Ascending aorta (tissue), 2 donors: Measurements from ENCODE around the gene DGCR2. TPM values are rescaled to one million over a fixed set of nuclear protein-coding genes. Genes with fewer than 3 reads are reported as not detected.
"Not testable (repeated sequence)": the region's sequence is repeated elsewhere in the genome, so short reads cannot be mapped to it uniquely, and the experiment has no call there.

Experiments used
- DNase-seq, 2 donors: peaks; one replicate each; pipeline ENCODE4 v3.0.0-alpha.2; 2019; ENCODE audit warnings: low spot score in 2 of 2
- H3K27ac ChIP-seq, 2 donors: fragments of 200-600 bp; sonication (generic); one replicate each; pipeline ENCODE4 v1.5.1; 2016 to 2017; ENCODE audit warnings: mild to moderate bottlenecking in 1 of 2
- H3K27me3 ChIP-seq: fragments of 200-600 bp; sonication (generic); one replicate; pipeline ENCODE4 v1.5.1; 2017
- H3K36me3 ChIP-seq, 2 donors: fragments of 200-600 bp; sonication (generic); one replicate each; pipeline ENCODE4 v1.5.1; 2016
- H3K4me1 ChIP-seq, 2 donors: fragments of 200-600 bp; sonication (generic); one replicate each; pipeline ENCODE4 v1.5.1; 2016 to 2017; ENCODE audit warnings: mild to moderate bottlenecking in 1 of 2
- H3K4me3 ChIP-seq, 2 donors: fragments of 200-600 bp; sonication (generic); one replicate each; pipeline ENCODE4 v1.5.1; 2016 to 2017; ENCODE audit warnings: mild to moderate bottlenecking in 1 of 2
- H3K9me3 ChIP-seq, 2 donors: fragments of 200-600 bp; sonication (generic); one replicate each; pipeline ENCODE4 v1.5.1; 2016
- intact Hi-C: fragments of 100-400 bp; cut with DNase I; formaldehyde crosslinking; loops from one replicate; pipeline ENCODE4 v1.15.1; 2023
- total RNA-seq: library from RNA; depleted of rRNA; stranded (reverse); fragments of >200 nt; gene quantifications from one replicate; pipeline ENCODE4 v1.1.0, GENCODE V29; 2016
- TF ChIP-seq, protein P1 (sequence below), 3 experiments: fragments of 200-600 bp in 2 of 3; fragments of 450-650 bp in 1 of 3; sonication (generic) in 2 of 3; IDR thresholded peaks; one replicate each; pipeline ENCODE4 v1.5.1; 2016 to 2019; ENCODE audit warnings: antibody characterized with exemption in 3 of 3, mild to moderate bottlenecking in 1 of 3, moderate library complexity in 1 of 3

The DGCR2 gene
- total RNA-seq, 1 donor from 2014 or later, result 34.7 TPM

DNA sequence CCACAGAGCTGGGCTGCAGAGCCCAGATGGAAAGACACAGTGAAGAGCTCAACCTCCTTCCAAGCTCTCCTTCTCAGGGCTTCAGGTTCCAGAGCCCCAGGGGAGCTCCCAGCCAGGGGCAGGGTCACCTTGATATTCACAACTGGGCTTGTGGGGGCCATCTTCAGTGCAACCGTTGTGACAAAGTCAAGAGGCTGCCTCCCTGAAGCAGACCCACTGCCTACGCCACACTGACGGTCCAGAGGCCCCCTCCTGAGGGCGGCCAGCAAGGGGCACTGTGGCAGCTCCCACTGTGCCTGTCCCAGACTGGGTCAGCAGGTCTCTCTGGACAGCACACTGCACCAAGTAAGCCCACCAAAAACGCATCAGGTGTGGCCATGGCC, 84.1 kb downstream of the DGCR2 start:
- no peaks in the 10 kb centered on the region for H3K27me3 ChIP-seq
- peaks cover 46 to 56% of the 10 kb centered on the region in 2 donors for H3K36me3 ChIP-seq
- intact Hi-C loops, result no loop called here
- no peaks in the 10 kb centered on the region for H3K9me3 ChIP-seq
- TF ChIP-seq, protein P1, sequence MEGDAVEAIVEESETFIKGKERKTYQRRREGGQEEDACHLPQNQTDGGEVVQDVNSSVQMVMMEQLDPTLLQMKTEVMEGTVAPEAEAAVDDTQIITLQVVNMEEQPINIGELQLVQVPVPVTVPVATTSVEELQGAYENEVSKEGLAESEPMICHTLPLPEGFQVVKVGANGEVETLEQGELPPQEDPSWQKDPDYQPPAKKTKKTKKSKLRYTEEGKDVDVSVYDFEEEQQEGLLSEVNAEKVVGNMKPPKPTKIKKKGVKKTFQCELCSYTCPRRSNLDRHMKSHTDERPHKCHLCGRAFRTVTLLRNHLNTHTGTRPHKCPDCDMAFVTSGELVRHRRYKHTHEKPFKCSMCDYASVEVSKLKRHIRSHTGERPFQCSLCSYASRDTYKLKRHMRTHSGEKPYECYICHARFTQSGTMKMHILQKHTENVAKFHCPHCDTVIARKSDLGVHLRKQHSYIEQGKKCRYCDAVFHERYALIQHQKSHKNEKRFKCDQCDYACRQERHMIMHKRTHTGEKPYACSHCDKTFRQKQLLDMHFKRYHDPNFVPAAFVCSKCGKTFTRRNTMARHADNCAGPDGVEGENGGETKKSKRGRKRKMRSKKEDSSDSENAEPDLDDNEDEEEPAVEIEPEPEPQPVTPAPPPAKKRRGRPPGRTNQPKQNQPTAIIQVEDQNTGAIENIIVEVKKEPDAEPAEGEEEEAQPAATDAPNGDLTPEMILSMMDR (IDR thresholded peaks at IDR 0.05), result no peak
- H3K4me1 ChIP-seq, result no peaks in the 10 kb centered on the region
- H3K27ac ChIP-seq, result no peak overlapping the region
- peak in 1 of 2 donors; percentile 48 for DNase-seq
- H3K4me3 ChIP-seq, result no peak overlapping the region

DNA sequence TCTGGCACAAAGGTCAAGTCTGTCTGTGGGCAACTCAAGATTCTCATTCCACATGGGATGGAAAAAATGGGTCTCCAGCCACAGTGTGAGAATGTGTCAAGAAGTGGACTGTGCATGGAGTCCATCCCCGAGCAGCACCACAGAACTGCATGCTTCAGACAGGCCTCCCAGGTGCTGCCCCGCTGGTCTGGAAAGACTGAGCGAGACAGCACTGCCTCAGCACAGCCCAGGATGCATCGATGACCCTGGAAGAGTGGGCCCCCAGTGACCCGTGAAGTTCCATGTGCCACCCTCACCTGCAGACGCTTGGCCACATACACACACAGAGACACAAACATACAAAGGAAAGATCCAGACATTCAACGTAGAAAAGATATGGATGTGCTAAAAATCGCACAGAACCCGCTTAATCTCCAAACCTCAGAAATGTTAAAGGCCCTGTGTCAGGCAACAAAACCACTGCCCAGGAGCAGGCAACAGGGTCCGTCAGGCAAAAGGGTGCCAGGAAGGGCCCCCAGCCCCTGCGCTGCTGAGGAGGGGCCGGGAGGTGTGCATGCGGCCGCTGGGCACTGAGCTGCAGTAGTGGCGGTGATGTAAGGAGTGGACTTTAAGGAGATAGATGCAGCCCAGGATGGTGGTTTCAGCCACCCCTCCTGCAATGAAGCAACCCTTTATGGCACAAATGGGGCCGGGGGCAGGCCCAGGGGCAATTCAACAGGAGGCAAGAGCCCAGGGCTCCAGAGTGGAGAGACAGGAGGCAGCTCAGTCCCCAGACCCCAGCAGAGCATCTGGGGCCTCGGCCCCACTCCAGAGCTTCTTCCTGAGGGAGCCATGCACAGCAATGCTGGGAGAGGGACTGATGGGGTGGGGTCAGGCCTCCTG, 84.7 kb downstream of the DGCR2 start:
- H3K36me3 ChIP-seq, result peaks cover 42 to 50% of the 10 kb centered on the region in 2 donors
- DNase-seq, result peak in 1 of 2 donors; percentile 50
- H3K4me3 ChIP-seq, result no peak overlapping the region
- no peak overlapping the region for H3K27ac ChIP-seq
- no peaks in the 10 kb centered on the region for H3K27me3 ChIP-seq
- TF ChIP-seq, protein P1 (IDR thresholded peaks at IDR 0.05), result no peak
- H3K9me3 ChIP-seq, result no peaks in the 10 kb centered on the region
- H3K4me1 ChIP-seq, result no peaks in the 10 kb centered on the region
- intact Hi-C loops, result no loop called here

DNA sequence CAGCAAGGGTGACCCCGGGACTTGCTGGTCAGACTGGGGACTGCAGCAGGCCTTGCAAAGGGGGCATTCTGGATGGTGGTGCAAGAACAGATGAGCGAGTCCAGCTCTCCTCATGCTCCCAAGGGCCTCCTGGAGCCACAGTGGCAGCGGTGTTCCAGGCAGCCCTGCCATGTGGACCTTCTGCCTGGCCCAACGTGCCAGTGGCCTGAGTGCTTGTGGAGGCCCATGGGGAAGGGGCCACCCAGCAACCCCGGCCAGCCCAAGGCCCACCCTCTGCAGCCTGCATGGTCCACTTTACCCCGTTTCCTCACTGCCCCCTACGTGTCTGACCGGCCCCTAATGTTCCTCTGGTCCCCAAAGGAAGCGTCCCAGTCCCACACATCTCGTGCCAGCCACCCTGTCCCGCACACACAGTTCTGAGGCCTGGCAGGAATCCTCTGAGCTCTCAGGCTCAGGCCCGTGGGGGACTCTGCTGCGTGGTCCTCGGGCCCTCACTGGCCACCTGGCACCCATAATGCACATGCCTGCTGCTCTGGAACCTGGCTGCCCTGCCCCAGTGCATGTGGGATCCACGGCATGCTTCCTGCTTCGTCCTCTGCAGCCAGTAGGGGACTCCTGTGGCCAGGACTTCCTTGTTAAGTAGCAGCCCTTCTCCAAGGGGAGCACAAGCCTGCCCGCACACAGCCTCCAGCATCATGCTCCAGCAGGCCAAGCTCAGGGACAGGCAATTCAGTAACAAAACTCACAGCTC, 85.5 kb downstream of the DGCR2 start:
- no peaks in the 10 kb centered on the region for H3K9me3 ChIP-seq
- peaks cover 36 to 42% of the 10 kb centered on the region in 2 donors for H3K36me3 ChIP-seq
- H3K27me3 ChIP-seq, result no peaks in the 10 kb centered on the region
- TF ChIP-seq, protein P1 (IDR thresholded peaks at IDR 0.05), result no peak
- H3K27ac ChIP-seq, result no peak overlapping the region
- H3K4me3 ChIP-seq, result no peak overlapping the region
- intact Hi-C loops, result no loop called here
- H3K4me1 ChIP-seq, result no peaks in the 10 kb centered on the region
- peak in 1 of 2 donors; percentile 46 for DNase-seq

DNA sequence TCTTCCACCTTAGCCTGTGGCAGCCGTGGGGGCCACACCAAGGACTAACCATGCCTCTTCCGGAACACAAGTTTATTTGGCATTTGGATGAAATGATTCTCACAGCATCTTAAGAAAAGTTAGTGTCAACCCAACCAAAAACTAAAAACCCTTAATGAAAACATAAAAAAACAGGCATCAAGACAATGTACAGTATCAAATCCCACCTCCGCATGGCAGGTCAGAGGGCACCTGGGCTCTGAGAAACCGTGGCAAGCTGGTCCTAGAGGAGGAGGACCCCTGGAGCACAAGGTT, 86.0 kb downstream of the DGCR2 start:
- intact Hi-C loops, result no loop called here
- TF ChIP-seq, protein P1 (IDR thresholded peaks at IDR 0.05), result no peak
- no peak for DNase-seq
- Histone ChIP-seq H3K4me1 (no peaks in the 10 kb centered on the region), H3K9me3 (no peaks in the 10 kb centered on the region), H3K27me3 (no peaks in the 10 kb centered on the region), H3K4me3 (no peak overlapping the region), H3K36me3 (peaks cover 31 to 37% of the 10 kb centered on the region in 2 donors), H3K27ac (no peak overlapping the region)

DNA sequence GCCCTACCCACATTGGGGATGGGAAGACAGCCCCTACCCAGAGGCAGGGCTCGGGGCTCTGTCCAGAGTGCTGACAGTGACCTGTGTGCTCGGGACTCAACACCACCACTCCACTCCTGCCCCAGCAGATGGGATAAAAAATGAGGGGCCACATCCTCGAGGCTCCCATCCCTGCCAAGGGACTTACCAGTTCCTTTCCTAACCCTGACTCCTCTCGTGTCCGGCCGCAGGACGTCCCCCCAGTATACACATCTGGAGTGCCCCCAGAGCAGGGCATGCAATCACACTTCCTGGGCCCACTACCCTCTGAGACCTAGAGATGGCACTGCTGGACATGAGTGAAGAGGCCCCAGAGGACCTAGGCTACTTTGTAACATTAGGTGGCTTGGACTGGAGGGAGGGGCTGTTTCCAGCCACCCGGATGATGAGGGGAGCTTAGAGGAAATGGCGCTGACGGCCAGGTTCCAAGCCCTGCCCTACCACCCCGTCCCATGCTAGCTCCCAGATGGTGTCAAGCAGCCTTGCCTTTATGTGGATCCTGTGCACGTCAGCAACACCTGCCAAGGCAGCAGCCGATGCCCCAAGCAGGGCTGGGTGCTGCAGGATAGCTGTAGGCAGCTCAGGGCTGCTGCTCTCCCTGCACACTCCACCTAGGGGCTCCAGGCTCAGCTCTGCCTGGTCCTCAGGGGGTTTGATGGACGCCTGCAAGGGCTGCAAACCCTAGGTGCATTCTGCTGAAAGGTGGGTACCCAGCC, 86.6 kb downstream of the DGCR2 start:
- Histone ChIP-seq H3K4me1 (no peaks in the 10 kb centered on the region), H3K36me3 (peaks cover 26 to 32% of the 10 kb centered on the region in 2 donors), H3K9me3 (no peaks in the 10 kb centered on the region), H3K27ac (no peak overlapping the region), H3K4me3 (no peak overlapping the region), H3K27me3 (no peaks in the 10 kb centered on the region)
- TF ChIP-seq, protein P1 (IDR thresholded peaks at IDR 0.05), result no peak
- intact Hi-C loops, result no loop called here
- peak in 1 of 2 donors; percentile 59 for DNase-seq

DNA sequence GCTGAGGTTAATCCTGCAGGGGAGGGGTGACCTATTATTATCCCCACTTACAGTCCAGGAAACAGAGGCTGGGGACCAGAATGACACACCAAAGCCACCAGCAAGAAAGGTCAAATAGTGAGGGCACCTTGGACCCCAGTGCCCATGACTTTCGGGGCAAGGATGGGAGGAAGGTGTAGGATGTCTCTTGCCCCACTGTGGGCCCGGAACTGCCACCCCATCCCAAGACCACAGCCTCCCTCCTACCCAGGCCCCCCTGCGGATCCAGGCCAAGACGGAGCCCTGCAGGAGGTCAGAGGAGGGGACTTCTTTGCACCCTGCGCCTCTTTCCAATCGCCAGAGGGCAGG, 87.1 kb downstream of the DGCR2 start:
- H3K27ac ChIP-seq, H3K9me3 ChIP-seq, H3K4me3 ChIP-seq, H3K4me1 ChIP-seq, intact Hi-C loops, H3K27me3 ChIP-seq: not testable (repeated sequence)
- H3K36me3 ChIP-seq, result peaks cover 20 to 27% of the 10 kb centered on the region in 2 donors
- DNase-seq, result peak in 1 of 2 donors; percentile 55

DNA sequence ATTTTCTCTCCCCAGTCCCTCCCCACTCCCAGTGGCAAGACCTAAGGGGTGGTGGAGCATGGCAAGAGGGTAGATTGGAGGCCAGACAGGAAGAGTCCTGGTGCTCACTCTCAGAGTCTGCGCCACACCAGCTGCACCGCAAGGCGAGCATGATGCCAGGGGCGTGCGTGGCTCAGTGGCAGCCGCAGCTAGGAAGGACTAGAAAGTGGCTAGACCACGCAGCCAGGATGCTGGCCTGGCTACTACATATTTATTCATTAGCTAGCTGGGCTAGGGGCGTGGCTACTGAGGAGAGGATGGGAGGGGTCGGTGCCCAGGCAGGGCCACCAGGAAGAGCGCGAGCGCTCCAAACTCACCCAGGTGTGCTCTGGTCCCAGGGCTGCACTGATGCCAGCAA, 87.5 kb downstream of the DGCR2 start:
- H3K27me3 ChIP-seq, H3K27ac ChIP-seq, H3K4me3 ChIP-seq, H3K4me1 ChIP-seq, intact Hi-C loops, H3K9me3 ChIP-seq: not testable (repeated sequence)
- peaks cover 16 to 24% of the 10 kb centered on the region in 2 donors for H3K36me3 ChIP-seq
- DNase-seq, result peak in 1 of 2 donors; percentile 56

DNA sequence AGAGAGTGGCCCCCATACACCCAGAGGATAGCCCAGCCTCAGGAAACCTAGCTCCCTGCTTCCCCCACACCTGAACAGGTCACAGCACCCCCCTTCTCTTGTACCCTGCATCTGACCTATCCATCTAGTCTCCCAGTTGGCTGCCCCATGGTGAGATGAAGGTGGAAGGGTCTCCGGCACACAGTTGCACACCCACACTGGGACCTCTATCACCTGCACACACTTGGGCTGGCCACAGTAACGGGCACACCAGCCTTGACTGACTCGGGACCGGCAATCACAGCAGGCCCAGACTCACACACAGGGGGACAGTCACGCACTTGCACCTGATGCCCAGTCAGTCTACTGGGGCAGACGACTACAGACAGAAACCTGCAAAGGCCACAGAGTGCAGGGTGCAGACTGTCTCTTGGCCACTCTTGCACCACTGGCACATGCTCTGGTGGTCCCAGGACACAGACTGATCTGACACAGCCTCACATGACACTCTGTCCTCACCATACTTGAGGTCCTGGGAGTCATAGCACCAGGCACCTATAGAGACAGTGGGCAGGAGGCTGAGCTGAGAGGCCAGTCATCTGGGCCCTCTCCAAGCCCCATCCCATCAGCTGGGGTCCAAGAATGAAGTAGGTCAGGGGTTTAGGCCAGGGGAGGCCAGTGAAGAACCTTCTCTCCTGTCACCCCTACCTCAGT, 88.0 kb downstream of the DGCR2 start:
- intact Hi-C loops, H3K9me3 ChIP-seq, H3K27ac ChIP-seq, H3K27me3 ChIP-seq, H3K4me3 ChIP-seq, H3K4me1 ChIP-seq, DNase-seq: not testable (repeated sequence)
- H3K36me3 ChIP-seq, result peaks cover 12 to 19% of the 10 kb centered on the region in 2 donors
